Measurements from ENCODE around the gene SPSB4.
"Not testable (repeated sequence)": the region's sequence is repeated elsewhere in the genome, so short reads cannot be mapped to it uniquely, and the experiment has no call there.

Gene SPSB4

GRCh38 chr3:141015481-141015880 is 35.7 kb upstream of the SPSB4 start:
- TF ChIP-seq ARNTL (CRISPR knock-in tag; IDR thresholded peaks at IDR 0.05; ENCODE audit: borderline replicate concordance, low read depth) = no peak
- TF ChIP-seq CSRNP3 (CRISPR knock-in tag; IDR thresholded peaks at IDR 0.05) = no peak
- TF ChIP-seq ZNF8 (CRISPR knock-in tag; IDR thresholded peaks at IDR 0.05) = no peak
- no peak for TF ChIP-seq PPARA (CRISPR knock-in tag; IDR thresholded peaks at IDR 0.05; ENCODE audit: borderline replicate concordance)
- no peak for TF ChIP-seq ZNF565 (CRISPR knock-in tag; conservative IDR thresholded peaks at IDR 0.05; ENCODE audit: low read depth)
- TF ChIP-seq TSHZ2 (CRISPR knock-in tag; IDR thresholded peaks at IDR 0.05) = no peak
- no peak for TF ChIP-seq ZNF70 (CRISPR knock-in tag; IDR thresholded peaks at IDR 0.05)
- no peak for TF ChIP-seq ESRRG (CRISPR knock-in tag; IDR thresholded peaks at IDR 0.05)
- no peak for TF ChIP-seq GLIS3 (CRISPR knock-in tag; IDR thresholded peaks at IDR 0.05)
- no peak for TF ChIP-seq ISL1 (CRISPR knock-in tag; IDR thresholded peaks at IDR 0.05)
- TF ChIP-seq POU6F1 (CRISPR knock-in tag; IDR thresholded peaks at IDR 0.05; ENCODE audit: borderline replicate concordance, low read depth) = no peak
- no peak for TF ChIP-seq CREB5 (CRISPR knock-in tag; IDR thresholded peaks at IDR 0.05; ENCODE audit: low read depth)
- no peak for TF ChIP-seq TCF4 (CRISPR knock-in tag; IDR thresholded peaks at IDR 0.05; ENCODE audit: borderline replicate concordance)
- TF ChIP-seq OSR1 (CRISPR knock-in tag; IDR thresholded peaks at IDR 0.05) = no peak
- no peak for TF ChIP-seq CSDC2 (CRISPR knock-in tag; IDR thresholded peaks at IDR 0.05)
- TF ChIP-seq TOX (CRISPR knock-in tag; IDR thresholded peaks at IDR 0.05; ENCODE audit: borderline replicate concordance) = no peak
- TF ChIP-seq ZFP30 (CRISPR knock-in tag; IDR thresholded peaks at IDR 0.05) = no peak
- no peak for TF ChIP-seq SNAI2 (CRISPR knock-in tag; IDR thresholded peaks at IDR 0.05)
- TF ChIP-seq RARB (CRISPR knock-in tag; IDR thresholded peaks at IDR 0.05) = no peak

GRCh38 chr3:141017366-141018322 is 33.5 kb upstream of the SPSB4 start:
- ATAC-seq = not testable (repeated sequence)

More at GRCh38 chr3:141015481-141015880, 35.7 kb upstream of the SPSB4 start:
- ATAC-seq = no peak

GRCh38 chr3:141019244-141019643 is 31.9 kb upstream of the SPSB4 start:
- no peak for TF ChIP-seq ZFP3 (CRISPR knock-in tag; IDR thresholded peaks at IDR 0.05)
- ATAC-seq = no peak

- no peak for ATAC-seq
- no peak for TF ChIP-seq SNAI2 (CRISPR knock-in tag; IDR thresholded peaks at IDR 0.05)
- no peak for TF ChIP-seq ARNTL (CRISPR knock-in tag; IDR thresholded peaks at IDR 0.05; ENCODE audit: borderline replicate concordance, low read depth)
- no peak for TF ChIP-seq ESRRG (CRISPR knock-in tag; IDR thresholded peaks at IDR 0.05)
- no peak for TF ChIP-seq RARB (CRISPR knock-in tag; IDR thresholded peaks at IDR 0.05)
- no peak for TF ChIP-seq POU6F1 (CRISPR knock-in tag; IDR thresholded peaks at IDR 0.05; ENCODE audit: borderline replicate concordance, low read depth)
- TF ChIP-seq CSDC2 (CRISPR knock-in tag; IDR thresholded peaks at IDR 0.05) = no peak
- TF ChIP-seq ZNF70 (CRISPR knock-in tag; IDR thresholded peaks at IDR 0.05) = no peak
- TF ChIP-seq PPARA (CRISPR knock-in tag; IDR thresholded peaks at IDR 0.05; ENCODE audit: borderline replicate concordance) = no peak
- no peak for TF ChIP-seq ISL1 (CRISPR knock-in tag; IDR thresholded peaks at IDR 0.05)
- no peak for TF ChIP-seq OSR1 (CRISPR knock-in tag; IDR thresholded peaks at IDR 0.05)
- no peak for TF ChIP-seq CSRNP3 (CRISPR knock-in tag; IDR thresholded peaks at IDR 0.05)
Observed at GRCh38 chr3:141020143-141020830, 30.9 kb upstream of the SPSB4 start.
